HPDE6-E6E7 (cell line): Measurements from ENCODE around the gene HLF.

Experiments
- DNase-seq: peaks from one replicate; pipeline ENCODE4 v3.0.0; 2011; ENCODE audit warnings: missing footprints; ENCODE audit errors: extremely low spot score

HLF gene

GRCh38 chr17:55308613-55309391 is 44.0 kb downstream of the HLF start:
- no peak for DNase-seq

- no peak for DNase-seq
Measured at GRCh38 chr17:55311767-55312375, 47.1 kb downstream of the HLF start.

GRCh38 chr17:55312852-55313251 is 48.1 kb downstream of the HLF start:
- DNase-seq, result no peak

- no peak for DNase-seq
Measured at GRCh38 chr17:55314061-55314783, 49.5 kb downstream of the HLF start.

GRCh38 chr17:55314784-55315491 is 50.2 kb downstream of the HLF start:
- no peak for DNase-seq

GRCh38 chr17:55316499-55316898 is 51.7 kb downstream of the HLF start:
- DNase-seq, result no peak

GRCh38 chr17:55317284-55317683 is 52.5 kb downstream of the HLF start:
- DNase-seq, result no peak

- no peak for DNase-seq
Measured at GRCh38 chr17:55318081-55318480, 53.3 kb downstream of the HLF start.

- DNase-seq, result no peak
Measured at GRCh38 chr17:55318715-55319487, 54.1 kb downstream of the HLF start.

GRCh38 chr17:55319933-55320593 is 55.3 kb downstream of the HLF start:
- DNase-seq, result no peak

- DNase-seq, result peak; percentile 50
Measured at GRCh38 chr17:55320594-55321426, 56.0 kb downstream of the HLF start.

- DNase-seq, result no peak
Measured at GRCh38 chr17:55321427-55322060, 56.8 kb downstream of the HLF start.

- DNase-seq, result no peak
Measured at GRCh38 chr17:55322453-55322985, 57.8 kb downstream of the HLF start.

GRCh38 chr17:55323518-55324295 is 58.9 kb downstream of the HLF start:
- no peak for DNase-seq

- no peak for DNase-seq
Measured at GRCh38 chr17:55324296-55324978, 59.7 kb downstream of the HLF start.

- no peak for DNase-seq
Measured at GRCh38 chr17:55325406-55325805, 60.6 kb downstream of the HLF start.

GRCh38 chr17:55326030-55326429 is 61.3 kb downstream of the HLF start:
- DNase-seq, result no peak
